GM12878 (cell line): ENCODE measurements around the gene OR1F1.

ENCODE experiments used
- CBX3 ChIP-seq: fragments of 200-600 bp; sonication (generic); IDR thresholded peaks from 2 replicates; pipeline ENCODE4 v1.6.1; 2016; ENCODE audit warnings: low read depth, borderline replicate concordance
- CREM ChIP-seq: IDR thresholded peaks from 2 replicates; pipeline ENCODE4 v1.6.1; 2014; ENCODE audit warnings: antibody characterized with exemption, low read depth
- EGR1 ChIP-seq, 2 experiments: IDR thresholded peaks; 1 replicate in 1 of 2; 2 replicates in 1 of 2; pipeline ENCODE4 v1.6.1; 2011 to 2012; ENCODE audit warnings: low read depth in 2 of 2, low read length in 2 of 2, borderline replicate concordance in 1 of 2, mild to moderate bottlenecking in 1 of 2, moderate library complexity in 1 of 2
- EZH2 ChIP-seq: IDR thresholded peaks from 2 replicates; pipeline ENCODE4 v1.6.1; 2012; ENCODE audit warnings: low read depth, mild to moderate bottlenecking, control low read depth, inconsistent platforms, low read length, borderline replicate concordance; ENCODE audit not compliant: control insufficient read depth
- FOXM1 ChIP-seq: IDR thresholded peaks from 2 replicates; pipeline ENCODE4 v1.6.1; 2012; ENCODE audit warnings: low read depth, mild to moderate bottlenecking, inconsistent platforms, low read length, moderate library complexity
- HDGF ChIP-seq: fragments of 450-650 bp; IDR thresholded peaks from 2 replicates; pipeline ENCODE4 v1.6.1; 2016; ENCODE audit warnings: antibody characterized with exemption
- MXI1 ChIP-seq: fragments of 150-350 bp; IDR thresholded peaks from 2 replicates; pipeline ENCODE4 v1.6.1; 2011; ENCODE audit warnings: low read depth, mild to moderate bottlenecking, inconsistent platforms, low read length, improper control_type of control experiment
- NFYA ChIP-seq: IDR thresholded peaks from 2 replicates; pipeline ENCODE4 v1.6.1; 2011; ENCODE audit warnings: low read depth, mild to moderate bottlenecking, low read length, improper control_type of control experiment, borderline replicate concordance
- SIN3A ChIP-seq: IDR thresholded peaks from 2 replicates; pipeline ENCODE4 v1.6.1; 2012; ENCODE audit warnings: low read depth, low read length, improper control_type of control experiment
- USF1 ChIP-seq: IDR thresholded peaks from 2 replicates; pipeline ENCODE4 v1.6.1; 2011; ENCODE audit warnings: borderline replicate concordance, low read depth, mild to moderate bottlenecking, moderate library complexity, mixed read lengths, low read length; ENCODE audit not compliant: insufficient read depth; ENCODE audit errors: extremely low read length
- TF ChIP-seq, protein P1 (sequence below): IDR thresholded peaks from 2 replicates; pipeline ENCODE4 v1.6.1; 2012; ENCODE audit warnings: low read depth, low read length, improper control_type of control experiment

- TF ChIP-seq NFYA (no peak), SIN3A (no peak), CBX3 (no peak), EZH2 (no peak), MXI1 (no peak), CREM (no peak), USF1 (no peak), HDGF (no peak), FOXM1 (no peak), EGR1 (IDR thresholded peaks at IDR 0.05; ENCODE audit: borderline replicate concordance in 1 of 2, low read depth in 2 of 2, low read length in 2 of 2) (no peak)
- TF ChIP-seq, protein P1, sequence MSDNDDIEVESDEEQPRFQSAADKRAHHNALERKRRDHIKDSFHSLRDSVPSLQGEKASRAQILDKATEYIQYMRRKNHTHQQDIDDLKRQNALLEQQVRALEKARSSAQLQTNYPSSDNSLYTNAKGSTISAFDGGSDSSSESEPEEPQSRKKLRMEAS = no peak
These were observed 45.7 kb upstream of the OR1F1 start for GRCh38 chr16:3142327-3142726.
